GM19468 (cell line): ENCODE measurements around the gene MCOLN1.

Source experiments
- ATAC-seq: cut with Tn5 transposase; IDR thresholded peaks from one replicate; pipeline ENCODE4 v1.9.1; 2021; ENCODE audit warnings: mild to moderate bottlenecking, moderate library complexity, moderate number of reproducible peaks; ENCODE audit not compliant: unreplicated experiment; ENCODE audit errors: extremely low read depth

The MCOLN1 gene

GRCh38 chr19:7540761-7541474 is 18.5 kb downstream of the MCOLN1 start:
- ATAC-seq, result no peak

- ATAC-seq, result no peak
Measured at GRCh38 chr19:7541475-7541824, 19.0 kb downstream of the MCOLN1 start.

GRCh38 chr19:7541828-7542443 is 19.5 kb downstream of the MCOLN1 start:
- no peak for ATAC-seq

- ATAC-seq, result no peak
Measured at GRCh38 chr19:7542556-7543348, 20.3 kb downstream of the MCOLN1 start.

GRCh38 chr19:7544626-7545025 is 22.2 kb downstream of the MCOLN1 start:
- no peak for ATAC-seq

GRCh38 chr19:7545300-7545699 is 22.9 kb downstream of the MCOLN1 start:
- ATAC-seq, result no peak

- no peak for ATAC-seq
Measured at GRCh38 chr19:7545904-7546303, 23.5 kb downstream of the MCOLN1 start.

GRCh38 chr19:7547159-7547558 is 24.7 kb downstream of the MCOLN1 start:
- ATAC-seq, result no peak

GRCh38 chr19:7549429-7550148 is 27.2 kb downstream of the MCOLN1 start:
- no peak for ATAC-seq

- no peak for ATAC-seq
Measured at GRCh38 chr19:7550169-7550770, 27.8 kb downstream of the MCOLN1 start.

- no peak for ATAC-seq
Measured at GRCh38 chr19:7550987-7551761, 28.8 kb downstream of the MCOLN1 start.

- no peak for ATAC-seq
Measured at GRCh38 chr19:7552781-7553180, 30.4 kb downstream of the MCOLN1 start.

- ATAC-seq, result no peak
Measured at GRCh38 chr19:7554565-7554964, 32.1 kb downstream of the MCOLN1 start.

GRCh38 chr19:7554990-7555864 is 32.8 kb downstream of the MCOLN1 start:
- no peak for ATAC-seq

GRCh38 chr19:7556696-7557315 is 34.4 kb downstream of the MCOLN1 start:
- ATAC-seq, result no peak

- ATAC-seq, result no peak
Measured at GRCh38 chr19:7558667-7559066, 36.2 kb downstream of the MCOLN1 start.

GRCh38 chr19:7559102-7559501 is 36.7 kb downstream of the MCOLN1 start:
- no peak for ATAC-seq

GRCh38 chr19:7560255-7560654 is 37.8 kb downstream of the MCOLN1 start:
- no peak for ATAC-seq
